Activated T-helper 1 cell treated with anti-CD3 and anti-CD28 coated beads, Interleukin-2, amount 50 U/mL, for 16 hours (primary cell): ENCODE results near the gene KRT33B.
"Not testable (repeated sequence)": the region's sequence is repeated elsewhere in the genome, so short reads cannot be mapped to it uniquely, and the experiment has no call there.

Experiments used
- DNase-seq, 2 donors: peaks; one replicate each; pipeline ENCODE4 v3.0.0-alpha.2; 2020; ENCODE audit warnings: low read depth in 1 of 2, low spot score in 1 of 2

The KRT33B gene

GRCh38 chr17:41350381-41350878 is 19.2 kb downstream of the KRT33B start, which contains the start of gene KRT33A:
Gene KRT33A (minus strand): TSS chr17:41350828. CDS start chr17:41350767, 61 bp downstream.
- DNase-seq: not testable (repeated sequence)

DNA sequence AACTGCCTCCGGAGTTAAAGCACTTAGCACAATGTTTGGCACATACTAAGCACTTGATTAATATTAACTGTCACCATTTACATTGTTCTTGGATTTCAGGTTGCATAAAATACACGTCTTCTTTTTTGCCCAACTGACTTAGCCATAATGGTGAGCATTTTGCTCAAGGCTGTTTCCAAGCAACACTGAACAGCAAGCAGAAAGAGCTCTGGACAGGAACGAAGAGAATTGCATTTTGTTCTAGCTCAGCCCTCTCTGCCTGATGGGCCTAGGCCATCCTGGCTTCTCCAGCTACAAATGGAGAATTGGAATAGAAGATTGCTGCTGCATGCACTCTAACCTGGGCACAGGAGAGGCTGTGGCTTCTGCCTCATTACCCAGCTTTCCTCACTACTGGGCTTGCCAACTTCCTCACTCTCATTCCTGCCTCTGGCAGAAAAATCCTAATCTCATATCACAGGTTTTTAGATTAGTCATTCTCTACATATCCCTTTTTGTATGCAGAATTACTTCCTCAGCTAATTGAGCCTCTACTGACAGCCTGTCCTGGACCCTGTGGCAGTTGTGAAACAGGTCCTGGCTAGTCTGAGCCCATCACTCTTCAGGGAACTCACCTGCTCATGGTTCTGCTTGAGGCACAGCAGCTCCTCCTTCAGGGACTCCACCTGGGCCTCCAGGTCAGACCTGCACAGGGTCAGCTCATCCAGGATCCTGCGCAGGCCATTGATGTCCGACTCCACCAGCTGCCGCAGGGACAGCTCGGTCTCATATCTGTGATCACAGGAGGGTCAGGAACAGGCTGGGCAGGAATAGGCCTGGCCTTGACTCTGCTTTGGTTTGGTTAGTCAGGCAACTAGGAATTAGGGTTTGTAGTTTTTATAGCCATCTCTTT is 21.5 kb downstream of the KRT33B start:
- DNase-seq: no peak

GRCh38 chr17:41346421-41346820 is 23.2 kb downstream of the KRT33B start:
- DNase-seq: not testable (repeated sequence)

DNA sequence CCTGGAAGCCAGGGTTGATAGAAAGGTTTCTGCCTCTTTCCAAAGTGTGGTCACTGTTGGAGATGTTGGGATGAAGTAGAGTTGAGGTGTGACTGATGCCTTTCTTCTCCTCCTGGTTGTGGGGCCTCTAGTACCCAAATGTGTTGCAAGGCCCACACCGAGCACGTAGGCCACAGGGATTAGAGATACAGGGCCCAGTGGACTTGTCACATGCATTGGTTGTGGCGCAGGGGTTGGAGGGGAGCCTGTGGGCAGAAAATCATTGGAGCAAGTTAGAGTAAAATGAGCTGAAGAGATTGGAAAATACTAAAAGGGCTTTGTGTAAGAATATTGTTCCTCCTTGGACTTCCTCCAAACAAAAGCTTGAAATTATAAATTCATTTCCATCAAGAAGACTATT is 23.6 kb downstream of the KRT33B start:
- DNase-seq: no peak

DNA sequence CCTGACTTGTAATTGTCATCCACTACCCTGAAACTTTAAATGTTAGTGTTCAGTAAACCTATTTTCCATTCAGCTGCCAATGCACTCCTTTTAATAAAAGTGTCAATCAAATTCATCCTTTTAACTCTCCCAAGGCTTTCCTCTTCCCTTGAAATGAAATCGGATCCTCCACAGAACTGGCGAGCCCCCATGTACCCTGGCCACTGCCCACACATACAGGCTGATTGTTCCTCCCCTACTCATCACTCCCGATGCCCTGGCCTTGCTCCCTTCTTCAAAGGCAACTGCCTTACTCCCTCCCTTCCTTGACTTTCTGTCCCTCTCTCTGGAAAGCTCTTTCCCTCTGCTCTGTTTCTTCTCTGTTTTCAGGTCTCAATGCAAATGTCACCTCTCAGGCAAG is 26.6 kb downstream of the KRT33B start:
- DNase-seq: no peak

- peak in 1 of 2 donors; percentile 17 for DNase-seq
Observed at GRCh38 chr17:41340934-41341861, 28.4 kb downstream of the KRT33B start.

GRCh38 chr17:41340494-41340893 is 29.1 kb downstream of the KRT33B start:
- no peak for DNase-seq

- DNase-seq: no peak
Observed at GRCh38 chr17:41339571-41340172, 29.9 kb downstream of the KRT33B start.

DNA sequence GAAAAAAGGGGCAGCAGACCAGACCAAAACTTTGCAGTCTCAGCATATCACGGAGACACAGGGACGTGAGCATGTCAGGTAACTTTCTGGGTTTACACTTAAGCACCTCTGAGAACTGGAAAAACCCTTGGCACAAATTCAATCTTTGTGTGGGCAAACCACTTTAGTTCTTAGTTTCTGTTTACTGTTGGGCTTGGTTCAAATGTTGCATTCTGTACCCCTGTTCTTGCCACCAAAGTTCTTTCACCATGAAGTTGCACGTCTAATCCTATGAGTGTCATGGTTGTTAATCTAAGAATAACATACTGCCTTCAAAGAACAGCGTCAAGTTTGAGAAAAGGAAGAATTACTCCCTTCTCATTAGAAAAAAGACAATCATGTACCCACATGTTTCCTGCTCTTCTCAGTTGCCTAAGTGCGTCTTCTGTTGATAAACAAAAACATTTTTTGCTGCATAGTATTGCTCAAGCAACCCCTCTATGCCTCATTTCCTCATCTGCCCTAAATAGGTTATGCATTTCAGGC is 30.6 kb downstream of the KRT33B start:
- DNase-seq: peak in 1 of 2 donors; percentile 25

- DNase-seq: no peak
Observed at GRCh38 chr17:41335747-41336146, 33.9 kb downstream of the KRT33B start.

DNA sequence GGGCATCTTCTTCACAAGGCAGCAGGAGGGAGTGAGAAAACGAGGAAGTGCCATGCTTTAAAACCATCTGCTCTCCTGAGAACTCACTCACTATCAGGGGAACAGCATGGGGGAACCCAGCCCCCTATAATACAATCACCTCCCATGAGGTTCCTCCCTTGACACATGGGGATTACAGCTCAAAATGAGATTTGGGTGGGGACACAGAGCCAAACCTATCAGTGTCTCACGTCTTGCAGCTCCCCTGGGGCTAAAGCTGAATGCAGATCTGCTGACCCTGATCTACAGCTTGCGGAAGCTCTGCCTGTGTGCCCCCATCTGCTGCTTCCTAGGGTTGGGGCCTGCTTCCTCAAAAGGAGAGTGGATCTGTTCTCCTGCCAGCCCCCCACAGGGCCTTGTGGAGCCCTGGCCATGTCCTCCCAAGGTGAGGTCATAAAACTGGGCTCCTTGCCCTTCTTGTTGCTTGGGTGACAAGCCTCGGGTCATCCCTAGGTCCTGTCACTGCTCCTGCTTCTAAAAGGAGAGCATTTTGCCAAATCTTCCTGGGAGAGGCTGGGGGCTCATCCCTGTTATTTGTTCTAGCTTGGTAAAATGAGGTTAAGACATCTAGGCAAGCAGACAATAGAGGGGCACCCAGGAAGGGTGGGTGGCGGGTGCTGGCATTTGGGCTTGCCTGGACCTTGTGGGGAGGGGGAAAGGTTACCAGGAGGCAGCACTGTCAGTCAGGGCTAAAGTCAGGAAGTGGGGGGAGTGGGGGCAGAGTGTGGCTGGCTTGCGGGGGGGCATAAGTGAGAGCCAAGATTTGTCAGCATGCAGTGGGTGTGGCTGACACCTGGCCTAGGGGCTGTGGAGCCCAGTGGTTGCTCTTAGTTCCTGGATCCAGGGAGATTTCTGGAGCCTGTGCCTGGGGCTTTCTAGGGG is 35.0 kb downstream of the KRT33B start:
- DNase-seq: no peak

DNA sequence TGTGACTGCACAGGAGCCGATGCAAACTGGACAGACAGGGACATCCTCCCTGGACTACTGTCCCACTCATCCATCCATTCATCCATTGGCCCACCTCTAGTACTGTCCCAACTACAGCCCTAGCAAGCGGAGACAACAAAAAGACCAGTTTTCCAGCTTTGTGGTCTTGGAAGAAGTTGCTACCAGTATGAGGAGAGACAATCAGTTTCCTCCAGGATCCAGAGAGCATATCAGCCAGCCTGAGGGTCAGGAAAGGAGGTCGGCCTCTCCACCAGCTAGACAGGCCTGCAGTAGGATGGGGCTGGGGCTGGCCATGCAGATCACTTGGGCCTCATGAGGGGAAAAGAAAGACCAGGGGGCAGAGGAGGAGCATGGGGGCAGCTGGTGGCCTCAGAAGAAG is 35.8 kb downstream of the KRT33B start:
- no peak for DNase-seq

GRCh38 chr17:41333098-41333497 is 36.5 kb downstream of the KRT33B start:
- no peak for DNase-seq

GRCh38 chr17:41332239-41332638 is 37.4 kb downstream of the KRT33B start:
- DNase-seq: no peak

GRCh38 chr17:41331606-41332005 is 38.0 kb downstream of the KRT33B start:
- no peak for DNase-seq

- no peak for DNase-seq
Observed at GRCh38 chr17:41329279-41329948, 40.2 kb downstream of the KRT33B start.

- no peak for DNase-seq
Observed at GRCh38 chr17:41328207-41328606, 41.4 kb downstream of the KRT33B start.

GRCh38 chr17:41327411-41328120 is 42.0 kb downstream of the KRT33B start:
- no peak for DNase-seq
